Prostate gland (tissue), 2 donors: Measurements from ENCODE around the gene GRB10. TPM values are rescaled to one million over a fixed set of nuclear protein-coding genes. Genes with fewer than 3 reads are reported as not detected.

Source experiments
- DNase-seq: peaks from one replicate; pipeline ENCODE4 v3.0.0-alpha.2; 2019; ENCODE audit warnings: low spot score
- H3K27ac ChIP-seq, 2 donors: fragments of 200-600 bp; sonication (generic); 2 replicates each; pipeline ENCODE4 v1.5.1; 2017 to 2019
- H3K27me3 ChIP-seq: fragments of 200-600 bp; sonication (generic); replicated peaks from 2 replicates; pipeline ENCODE4 v1.5.1; 2019; ENCODE audit not compliant: insufficient read depth
- H3K36me3 ChIP-seq, 2 donors: fragments of 200-600 bp; sonication (generic); 1 replicate in 1 of 2; 2 replicates in 1 of 2; pipeline versions ENCODE4 v1.5.1 to v1.8.1; 2017 to 2019
- H3K4me1 ChIP-seq: fragments of 200-600 bp; sonication (generic); replicated peaks from 2 replicates; pipeline ENCODE4 v1.5.1; 2019
- H3K4me3 ChIP-seq, 2 donors: fragments of 200-600 bp; sonication (generic); 2 replicates each; pipeline ENCODE4 v1.5.1; 2017 to 2019
- H3K9me3 ChIP-seq: fragments of 200-600 bp; sonication (generic); 2 replicates; pipeline ENCODE4 v1.5.1; 2017
- CTCF ChIP-seq, 4 experiments: fragments of 200-600 bp in 2 of 4; fragments of 450-650 bp in 2 of 4; sonication (generic) in 2 of 4; IDR thresholded peaks; 1 replicate in 3 of 4; 2 replicates in 1 of 4; pipeline ENCODE4 v1.5.1; 2016 to 2019; ENCODE audit warnings: antibody characterized with exemption in 4 of 4, mild to moderate bottlenecking in 2 of 4, moderate library complexity in 2 of 4
- POLR2A ChIP-seq: fragments of 450-650 bp; IDR thresholded peaks from one replicate; pipeline ENCODE4 v1.6.1; 2016; ENCODE audit warnings: antibody characterized with exemption, mild to moderate bottlenecking
- POLR2AphosphoS5 ChIP-seq: sonication (generic); formaldehyde crosslinking; IDR thresholded peaks from one replicate; pipeline ENCODE4 v1.6.1; 2017; ENCODE audit warnings: antibody characterized with exemption
- WGBS: methylation state at CpG from one replicate; pipeline ENCODE4 v1.1.5; 2018; 5-methylcytosine and 5-hydroxymethylcytosine counted together
- intact Hi-C: fragments of 100-400 bp; cut with DNase I; formaldehyde crosslinking; loops from one replicate; pipeline ENCODE4 v1.14.2; 2022
- total RNA-seq, 2 donors: library from RNA; depleted of rRNA; stranded (reverse); fragments of >200 nt; gene quantifications; one replicate each; pipeline ENCODE4 v1.1.0, GENCODE V29; 2016

Gene GRB10
- total RNA-seq, 2 donors from 2014 or later: 54.3 to 63.1 TPM

GRCh38 chr7:50629238-50629901, 153.3 kb downstream of the GRB10 start:
- Histone ChIP-seq H3K27ac (no peak overlapping the region), H3K9me3 (no peaks in the 10 kb centered on the region), H3K27me3 (no peaks in the 10 kb centered on the region), H3K36me3 (no peaks in the 10 kb centered on the region), H3K4me1 (no peaks in the 10 kb centered on the region), H3K4me3 (no peak overlapping the region)
- no peak for TF ChIP-seq POLR2AphosphoS5
- TF ChIP-seq POLR2A: no peak
- no peak for TF ChIP-seq CTCF (IDR thresholded peaks at IDR 0.05)
- 76% methylated on average over 10 of the region's 10 CpGs for WGBS
- intact Hi-C loops: no loop called here
- DNase-seq: no peak

- Histone ChIP-seq H3K4me3 (no peak overlapping the region), H3K27me3 (no peaks in the 10 kb centered on the region), H3K27ac (no peak overlapping the region), H3K36me3 (no peaks in the 10 kb centered on the region), H3K4me1 (no peaks in the 10 kb centered on the region), H3K9me3 (no peaks in the 10 kb centered on the region)
- WGBS: 79% methylated on average over 6 of the region's 6 CpGs
- no peak for DNase-seq
- no peak for TF ChIP-seq CTCF (IDR thresholded peaks at IDR 0.05)
- TF ChIP-seq POLR2AphosphoS5: no peak
- no peak for TF ChIP-seq POLR2A
- intact Hi-C loops: no loop called here
Observed at GRCh38 chr7:50628434-50629084, 154.1 kb downstream of the GRB10 start.

GRCh38 chr7:50627824-50628361, 154.8 kb downstream of the GRB10 start:
- no peak for DNase-seq
- H3K4me1 ChIP-seq: no peaks in the 10 kb centered on the region
- intact Hi-C loops: no loop called here
- 87% methylated on average over 16 of the region's 17 CpGs for WGBS
- no peaks in the 10 kb centered on the region for H3K36me3 ChIP-seq
- no peaks in the 10 kb centered on the region for H3K9me3 ChIP-seq
- TF ChIP-seq POLR2A (no peak), CTCF (IDR thresholded peaks at IDR 0.05) (no peak), POLR2AphosphoS5 (no peak)
- no peak overlapping the region for H3K4me3 ChIP-seq
- no peaks in the 10 kb centered on the region for H3K27me3 ChIP-seq
- H3K27ac ChIP-seq: no peak overlapping the region

GRCh38 chr7:50626286-50626685, 156.4 kb downstream of the GRB10 start:
- intact Hi-C loops: no loop called here
- TF ChIP-seq POLR2AphosphoS5 (no peak), POLR2A (no peak)
- Histone ChIP-seq H3K27ac (no peak overlapping the region), H3K4me3 (no peak overlapping the region), H3K9me3 (no peaks in the 10 kb centered on the region), H3K27me3 (no peaks in the 10 kb centered on the region), H3K36me3 (no peaks in the 10 kb centered on the region), H3K4me1 (no peaks in the 10 kb centered on the region)
- 98% methylated on average over 3 of the region's 3 CpGs for WGBS
- no peak for DNase-seq

- intact Hi-C loops: no loop called here
- Histone ChIP-seq H3K27me3 (no peaks in the 10 kb centered on the region), H3K36me3 (no peaks in the 10 kb centered on the region), H3K4me3 (no peak overlapping the region), H3K27ac (no peak overlapping the region), H3K9me3 (no peaks in the 10 kb centered on the region), H3K4me1 (no peaks in the 10 kb centered on the region)
- no peak for TF ChIP-seq CTCF (IDR thresholded peaks at IDR 0.05)
- TF ChIP-seq POLR2AphosphoS5: no peak
- TF ChIP-seq POLR2A: no peak
- 88% methylated on average over 5 of the region's 5 CpGs for WGBS
- DNase-seq: no peak
Observed at GRCh38 chr7:50625360-50625759, 157.3 kb downstream of the GRB10 start.
